Lung (tissue), 12 donors: ENCODE results near the gene GRM8. TPM values are rescaled to one million over a fixed set of nuclear protein-coding genes. Genes with fewer than 3 reads are reported as not detected.

Experiments
- ATAC-seq: fragments of 200-7000 bp; cut with Tn5 transposase; one replicate; pipeline ENCODE4 v1.9.1; 2020; ENCODE audit warnings: moderate number of reproducible peaks; ENCODE audit not compliant: insufficient read depth, low FRiP score
- DNase-seq, 3 donors: peaks; one replicate each; pipeline ENCODE4 v3.0.0-alpha.2; 2013 to 2017
- H3K27ac ChIP-seq, 2 donors: one replicate each; pipeline ENCODE4 v1.5.1; 2013; ENCODE audit warnings: mild to moderate bottlenecking in 2 of 2, moderate library complexity in 2 of 2, control low read depth in 1 of 2, inconsistent platforms in 1 of 2, low read depth in 1 of 2, low read length in 1 of 2
- H3K27me3 ChIP-seq, 3 donors: one replicate each; pipeline ENCODE4 v1.5.1; 2013; ENCODE audit warnings: low read length in 2 of 3; ENCODE audit not compliant: control insufficient read depth in 3 of 3, insufficient read depth in 3 of 3
- H3K36me3 ChIP-seq, 4 donors: one replicate each; pipeline ENCODE4 v1.5.1; 2013; ENCODE audit warnings: low read length in 4 of 4, mild to moderate bottlenecking in 1 of 4, moderate library complexity in 1 of 4; ENCODE audit not compliant: control insufficient read depth in 4 of 4, insufficient read depth in 4 of 4
- H3K4me1 ChIP-seq, 5 donors: one replicate each; pipeline ENCODE4 v1.5.1; 2013; ENCODE audit warnings: low read length in 5 of 5, mild to moderate bottlenecking in 2 of 5, moderate library complexity in 1 of 5; ENCODE audit not compliant: control insufficient read depth in 5 of 5, insufficient read depth in 5 of 5
- H3K4me3 ChIP-seq: one replicate; pipeline ENCODE4 v1.5.1; 2013; ENCODE audit warnings: mild to moderate bottlenecking, control low read depth, moderate library complexity
- H3K9ac ChIP-seq, 2 donors: one replicate each; pipeline ENCODE4 v1.5.1; 2013; ENCODE audit warnings: low read length in 2 of 2, control low read depth in 1 of 2; ENCODE audit not compliant: insufficient read depth in 1 of 2
- H3K9me3 ChIP-seq, 4 donors: one replicate each; pipeline ENCODE4 v1.5.1; 2013; ENCODE audit warnings: low read length in 3 of 4, mild to moderate bottlenecking in 1 of 4, moderate library complexity in 1 of 4; ENCODE audit not compliant: control insufficient read depth in 4 of 4, insufficient read depth in 3 of 4
- WGBS, 2 donors: extraction: QIAGEN DNeasy Blood & Tissue Kit; methylation state at CpG; one replicate each; pipeline ENCODE4 v1.1.7; 2013; 5-methylcytosine and 5-hydroxymethylcytosine counted together
- polyA plus RNA-seq, 2 donors: library from polyadenylated mRNA; stranded (reverse); fragments of 200-250 nt; gene quantifications; one replicate each; pipeline ENCODE4 v1.2.1, GENCODE V29; 2013
- total RNA-seq, 2 donors: library from RNA; depleted of rRNA in 1 of 2; stranded (reverse); fragments of >200 nt in 1 of 2; gene quantifications; one replicate each; pipeline ENCODE4 v1.2.1, GENCODE V29; 2014 to 2021
- TF ChIP-seq, protein P1 (sequence below): IDR thresholded peaks from 2 replicates; pipeline ENCODE4 v1.5.1; 2012; ENCODE audit warnings: mild to moderate bottlenecking; ENCODE audit errors: control extremely low read depth, extremely low read depth
- donor health status: control.
- donor health status: control.
- donor health status: Bipolar disorder and iron deficiency.
- donor health status: healthy.
- donor health status: DM: yes; HTN: yes; CAD: no.

Gene GRM8
- total and polyA plus RNA-seq, 4 donors = 0.01 to 0.83 (median 0.24) TPM; not detected in 1

DNA sequence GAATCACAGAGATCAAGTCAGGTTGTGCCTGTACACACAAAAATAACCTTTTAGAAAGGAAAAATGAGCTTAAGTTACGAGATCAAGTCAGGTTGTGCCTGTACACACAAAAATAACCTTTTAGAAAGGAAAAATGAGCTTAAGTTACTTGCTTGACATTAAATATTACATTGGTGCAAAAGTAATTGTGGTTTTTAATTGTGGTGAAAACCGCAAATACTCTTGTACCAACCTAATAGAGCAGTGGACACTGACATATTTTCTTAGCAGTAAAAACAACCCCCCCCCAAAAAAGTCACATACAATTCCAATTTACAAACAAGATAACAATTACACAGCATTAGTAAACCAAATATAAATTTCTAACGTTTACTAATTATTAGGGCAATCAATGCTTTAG lies 595.6 kb downstream of the GRM8 start:
- ATAC-seq (no peak), DNase-seq (no peak)
- H3K4me1 ChIP-seq = no peaks in the 10 kb centered on the region
- no peaks in the 10 kb centered on the region for H3K36me3 ChIP-seq
- H3K9me3 ChIP-seq = no peaks in the 10 kb centered on the region
- no peak overlapping the region for H3K27ac ChIP-seq
- H3K4me3 ChIP-seq = no peak overlapping the region
- no peaks in the 10 kb centered on the region for H3K27me3 ChIP-seq
- TF ChIP-seq, protein P1, sequence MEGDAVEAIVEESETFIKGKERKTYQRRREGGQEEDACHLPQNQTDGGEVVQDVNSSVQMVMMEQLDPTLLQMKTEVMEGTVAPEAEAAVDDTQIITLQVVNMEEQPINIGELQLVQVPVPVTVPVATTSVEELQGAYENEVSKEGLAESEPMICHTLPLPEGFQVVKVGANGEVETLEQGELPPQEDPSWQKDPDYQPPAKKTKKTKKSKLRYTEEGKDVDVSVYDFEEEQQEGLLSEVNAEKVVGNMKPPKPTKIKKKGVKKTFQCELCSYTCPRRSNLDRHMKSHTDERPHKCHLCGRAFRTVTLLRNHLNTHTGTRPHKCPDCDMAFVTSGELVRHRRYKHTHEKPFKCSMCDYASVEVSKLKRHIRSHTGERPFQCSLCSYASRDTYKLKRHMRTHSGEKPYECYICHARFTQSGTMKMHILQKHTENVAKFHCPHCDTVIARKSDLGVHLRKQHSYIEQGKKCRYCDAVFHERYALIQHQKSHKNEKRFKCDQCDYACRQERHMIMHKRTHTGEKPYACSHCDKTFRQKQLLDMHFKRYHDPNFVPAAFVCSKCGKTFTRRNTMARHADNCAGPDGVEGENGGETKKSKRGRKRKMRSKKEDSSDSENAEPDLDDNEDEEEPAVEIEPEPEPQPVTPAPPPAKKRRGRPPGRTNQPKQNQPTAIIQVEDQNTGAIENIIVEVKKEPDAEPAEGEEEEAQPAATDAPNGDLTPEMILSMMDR = no peak
- H3K9ac ChIP-seq = no peak overlapping the region
- 75 to 78% methylated on average over 3 of the region's 3 CpGs for WGBS, 2 donors

DNA sequence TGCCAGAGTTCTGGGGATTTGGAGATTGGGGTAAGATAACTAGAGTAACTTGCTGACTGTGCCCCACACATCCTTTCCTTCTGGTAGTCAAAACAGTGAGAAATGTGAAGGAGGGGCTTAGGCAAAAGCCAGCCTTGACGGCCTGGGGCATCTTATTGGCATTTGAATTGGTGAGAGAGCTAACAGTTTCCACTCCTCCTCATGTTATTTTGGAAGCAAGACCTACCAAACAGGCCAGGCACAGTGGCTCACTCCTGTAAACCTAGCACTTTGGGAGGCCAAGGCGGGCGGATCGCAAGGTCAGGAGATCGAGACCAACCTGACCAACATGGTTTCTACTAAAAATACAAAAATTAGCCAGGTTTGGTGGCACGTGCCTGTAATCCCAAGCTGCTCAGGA lies 596.6 kb downstream of the GRM8 start:
- Histone ChIP-seq H3K4me1 (no peaks in the 10 kb centered on the region), H3K9ac (no peak overlapping the region), H3K27me3 (no peaks in the 10 kb centered on the region), H3K4me3 (no peak overlapping the region), H3K36me3 (no peaks in the 10 kb centered on the region), H3K9me3 (no peaks in the 10 kb centered on the region), H3K27ac (no peak overlapping the region)
- TF ChIP-seq, protein P1 = no peak
- ATAC-seq (no peak), DNase-seq (no peak)
- 84 to 85% methylated on average over 6 of the region's 6 CpGs for WGBS, 2 donors

DNA sequence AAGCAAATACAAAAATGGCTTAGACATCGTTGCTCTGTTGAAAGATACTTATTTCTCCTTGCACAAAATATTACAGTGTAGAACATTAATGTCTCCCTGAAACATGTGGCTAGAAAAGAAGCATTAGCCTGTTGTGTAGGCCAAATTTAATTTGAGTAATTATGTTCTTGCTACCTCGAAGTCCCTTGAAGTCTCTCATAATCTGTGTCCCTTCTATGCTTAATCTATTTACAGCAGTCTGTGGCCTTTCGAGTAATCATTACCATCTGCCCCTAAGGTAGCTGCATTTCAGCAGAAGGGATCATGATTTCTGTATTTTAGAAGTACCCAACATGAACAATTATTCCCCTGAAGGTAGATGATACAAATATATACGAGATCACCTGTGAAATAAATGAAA lies 615.2 kb downstream of the GRM8 start:
- Histone ChIP-seq H3K27me3 (no peaks in the 10 kb centered on the region), H3K4me3 (no peak overlapping the region), H3K36me3 (no peaks in the 10 kb centered on the region), H3K9ac (no peak overlapping the region), H3K27ac (no peak overlapping the region), H3K4me1 (no peaks in the 10 kb centered on the region), H3K9me3 (peaks cover 0 to 3% (median 0%) of the 10 kb centered on the region in 4 donors)
- TF ChIP-seq, protein P1 = no peak
- ATAC-seq = no peak
- no peak for DNase-seq
- WGBS, 2 donors = 72 to 81% methylated on average over 4 of the region's 4 CpGs

DNA sequence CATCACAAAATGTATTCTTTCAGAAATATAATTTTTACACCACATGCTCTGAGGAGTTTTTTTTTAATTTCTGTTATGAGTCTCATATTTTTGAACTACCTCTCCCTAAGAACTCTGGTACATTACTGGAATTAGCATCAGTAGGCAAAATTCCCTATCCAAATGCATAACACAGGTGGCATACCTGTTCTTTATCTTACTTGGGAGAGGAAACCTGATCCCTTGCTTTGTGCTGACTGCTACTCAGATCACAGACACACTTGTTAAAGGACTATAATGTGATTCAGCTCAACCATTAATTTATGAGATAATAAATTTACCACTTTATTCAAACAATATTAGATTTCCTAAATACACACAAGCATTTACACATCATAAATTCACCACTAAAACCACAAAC lies 617.2 kb downstream of the GRM8 start:
- no peaks in the 10 kb centered on the region for H3K27me3 ChIP-seq
- H3K9ac ChIP-seq = no peak overlapping the region
- no peak overlapping the region for H3K27ac ChIP-seq
- no peaks in the 10 kb centered on the region for H3K4me1 ChIP-seq
- no peak for ATAC-seq
- H3K9me3 ChIP-seq = no peaks in the 10 kb centered on the region
- DNase-seq = peak in 1 of 3 donors; percentile 2
- TF ChIP-seq, protein P1 = no peak
- H3K36me3 ChIP-seq = no peaks in the 10 kb centered on the region
- no peak overlapping the region for H3K4me3 ChIP-seq
